HEK293 (cell line): ENCODE results near the gene PPP2R3C.

Experiments used
- CTCF ChIA-PET: fragments of 350-600 bp; formaldehyde crosslinking; extraction: SDS; loops from one replicate; lab custom pipeline; 2021; ENCODE audit warnings: antibody characterized with exemption; lab: Yijun Ruan, JAX
- POLR2A ChIA-PET: fragments of 300-600 bp; formaldehyde crosslinking; extraction: SDS; loops from one replicate; lab custom pipeline; 2020; ENCODE audit warnings: antibody characterized with exemption, inconsistent platforms; lab: Yijun Ruan, JAX
- H3K27ac ChIP-seq: fragments of 200-500 bp; sonication (Bioruptor generic); 2 replicates; pipeline ENCODE4 v1.5.1; 2014; ENCODE audit warnings: low read depth, low read length, control low read depth, inconsistent platforms; ENCODE audit errors: extremely low read depth
- H3K36me3 ChIP-seq, 2 experiments: fragments of 200-500 bp in 1 of 2; sonication (Bioruptor generic) in 1 of 2; 1 replicate in 1 of 2; 2 replicates in 1 of 2; pipeline ENCODE4 v1.5.1; 2014 to 2017; ENCODE audit warnings: inconsistent platforms in 2 of 2, low read length in 2 of 2; ENCODE audit not compliant: control insufficient read depth in 2 of 2, insufficient read depth in 1 of 2
- H3K4me1 ChIP-seq: fragments of 200-500 bp; sonication (Bioruptor generic); 2 replicates; pipeline ENCODE4 v1.5.1; 2014; ENCODE audit warnings: mild to moderate bottlenecking, low read length, inconsistent platforms; ENCODE audit not compliant: control insufficient read depth, insufficient read depth
- H3K4me3 ChIP-seq: 2 replicates; pipeline ENCODE4 v1.5.1; 2011; ENCODE audit warnings: low read depth, mild to moderate bottlenecking, control low read depth, low read length, moderate library complexity
- H3K9me3 ChIP-seq: fragments of 200-500 bp; sonication (Bioruptor generic); 2 replicates; pipeline ENCODE4 v1.5.1; 2014; ENCODE audit warnings: low read depth, low read length, inconsistent platforms; ENCODE audit not compliant: control insufficient read depth, insufficient read depth
- BCL11A ChIP-seq: fragments of 450-650 bp; formaldehyde crosslinking; IDR thresholded peaks from 2 replicates; pipeline ENCODE4 v1.5.1; 2016; ENCODE audit warnings: low read depth, missing biosample characterization, missing genetic modification characterization
- ELK4 ChIP-seq: IDR thresholded peaks from 2 replicates; pipeline ENCODE4 v1.6.1; 2011; ENCODE audit warnings: mild to moderate bottlenecking, low read depth, low read length, borderline replicate concordance
- HOXA7 ChIP-seq: sonication (generic); formaldehyde crosslinking; IDR thresholded peaks from 2 replicates; pipeline ENCODE4 v1.8.1; 2022; ENCODE audit warnings: missing genetic modification reagents, borderline replicate concordance
- PBX3 ChIP-seq: sonication (generic); formaldehyde crosslinking; IDR thresholded peaks from 2 replicates; pipeline ENCODE4 v1.8.1; 2022; ENCODE audit warnings: mild to moderate bottlenecking, moderate library complexity, missing genetic modification reagents
- YY2 ChIP-seq: fragments of 450-650 bp; formaldehyde crosslinking; IDR thresholded peaks from 2 replicates; pipeline ENCODE4 v1.5.1; 2016; ENCODE audit warnings: missing biosample characterization, missing genetic modification characterization
- ZBTB1 ChIP-seq: fragments of 450-650 bp; formaldehyde crosslinking; IDR thresholded peaks from 2 replicates; pipeline ENCODE4 v1.5.1; 2016; ENCODE audit warnings: missing biosample characterization, missing genetic modification characterization
- ZBTB21 ChIP-seq: fragments of 450-650 bp; formaldehyde crosslinking; IDR thresholded peaks from 2 replicates; pipeline ENCODE4 v1.5.1; 2017; ENCODE audit warnings: missing biosample characterization, missing genetic modification characterization
- ZBTB26 ChIP-seq: fragments of 450-650 bp; formaldehyde crosslinking; optimal IDR thresholded peaks from 2 replicates; pipeline ENCODE3; 2016; ENCODE audit warnings: missing biosample characterization, mild to moderate bottlenecking, missing genetic modification characterization
- ZBTB8A ChIP-seq: fragments of 450-650 bp; formaldehyde crosslinking; IDR thresholded peaks from 2 replicates; pipeline ENCODE4 v1.5.1; 2016; ENCODE audit warnings: missing biosample characterization, missing genetic modification characterization
- ZNF174 ChIP-seq: fragments of 450-650 bp; formaldehyde crosslinking; IDR thresholded peaks from 2 replicates; pipeline ENCODE4 v1.5.0; 2017; ENCODE audit warnings: missing biosample characterization, mild to moderate bottlenecking, missing genetic modification characterization
- ZNF175 ChIP-seq: fragments of 450-650 bp; formaldehyde crosslinking; IDR thresholded peaks from 2 replicates; pipeline ENCODE4 v1.5.1; 2016; ENCODE audit warnings: missing biosample characterization, missing genetic modification characterization
- ZNF18 ChIP-seq: fragments of 450-650 bp; formaldehyde crosslinking; IDR thresholded peaks from 2 replicates; pipeline ENCODE4 v1.5.1; 2016; ENCODE audit warnings: missing biosample characterization, missing genetic modification characterization
- ZNF221 ChIP-seq: fragments of 450-650 bp; formaldehyde crosslinking; IDR thresholded peaks from 2 replicates; pipeline ENCODE4 v1.5.1; 2017; ENCODE audit warnings: missing biosample characterization, missing genetic modification characterization, borderline replicate concordance
- ZNF266 ChIP-seq: fragments of 450-650 bp; formaldehyde crosslinking; IDR thresholded peaks from 2 replicates; pipeline ENCODE4 v1.5.1; 2016; ENCODE audit warnings: missing biosample characterization, missing genetic modification characterization, low read depth
- ZNF280C ChIP-seq: fragments of 450-650 bp; formaldehyde crosslinking; IDR thresholded peaks from 2 replicates; pipeline ENCODE4 v1.5.1; 2016; ENCODE audit warnings: missing biosample characterization, missing genetic modification characterization
- ZNF324 ChIP-seq: fragments of 450-650 bp; formaldehyde crosslinking; IDR thresholded peaks from 2 replicates; pipeline ENCODE4 v1.5.1; 2016; ENCODE audit warnings: missing biosample characterization, missing genetic modification characterization
- ZNF514 ChIP-seq: fragments of 450-650 bp; formaldehyde crosslinking; IDR thresholded peaks from 2 replicates; pipeline ENCODE4 v1.5.1; 2016; ENCODE audit warnings: missing biosample characterization, missing genetic modification characterization
- ZNF624 ChIP-seq: fragments of 450-650 bp; formaldehyde crosslinking; IDR thresholded peaks from 2 replicates; pipeline ENCODE4 v1.5.1; 2017; ENCODE audit warnings: missing biosample characterization, missing genetic modification characterization
- ZNF692 ChIP-seq: fragments of 450-650 bp; formaldehyde crosslinking; IDR thresholded peaks from 2 replicates; pipeline ENCODE4 v1.5.1; 2016; ENCODE audit warnings: missing biosample characterization, missing genetic modification characterization
- ZNF785 ChIP-seq: fragments of 450-650 bp; formaldehyde crosslinking; IDR thresholded peaks from 2 replicates; pipeline ENCODE4 v1.5.1; 2016; ENCODE audit warnings: missing biosample characterization, missing genetic modification characterization
- ZSCAN4 ChIP-seq: fragments of 450-650 bp; formaldehyde crosslinking; IDR thresholded peaks from 2 replicates; pipeline ENCODE4 v1.5.1; 2017; ENCODE audit warnings: missing biosample characterization, missing genetic modification characterization
- ZSCAN5A ChIP-seq: fragments of 450-650 bp; formaldehyde crosslinking; IDR thresholded peaks from 2 replicates; pipeline ENCODE4 v1.5.1; 2016; ENCODE audit warnings: missing biosample characterization, missing genetic modification characterization

The PPP2R3C gene

GRCh38 chr14:35163384-35163783, 41.6 kb upstream of the PPP2R3C start:
- no peaks in the 10 kb centered on the region for H3K9me3 ChIP-seq
- no peak overlapping the region for H3K4me3 ChIP-seq
- ChIA-PET CTCF (no interaction called here), POLR2A (no interaction called here)
- TF ChIP-seq PBX3 (CRISPR knock-in tag) (no peak), ZBTB26 (tag by site-specific recombination) (no peak), ZBTB8A (tag by site-specific recombination) (no peak), ZSCAN5A (tag by site-specific recombination) (no peak), ZNF514 (tag by site-specific recombination) (no peak), ZNF624 (tag by site-specific recombination) (no peak), ZNF785 (tag by site-specific recombination) (no peak), ELK4 (no peak), ZNF18 (tag by site-specific recombination) (no peak), BCL11A (tag by site-specific recombination) (no peak), ZBTB21 (no peak), ZNF266 (tag by site-specific recombination) (no peak), ZSCAN4 (tag by site-specific recombination) (no peak), ZBTB1 (no peak), ZNF175 (no peak), ZNF324 (no peak)
- no peak overlapping the region for H3K27ac ChIP-seq
- peaks cover 9% of the 10 kb centered on the region; the same call in 1 of the 2 replicates for H3K4me1 ChIP-seq
- peaks cover 0 to 7% of the 10 kb centered on the region in 2 experiments; a peak in 1 of 3 replicates for H3K36me3 ChIP-seq

GRCh38 chr14:35161231-35161630, 39.4 kb upstream of the PPP2R3C start:
- Histone ChIP-seq H3K27ac (no peak overlapping the region), H3K36me3 (peaks cover 0 to 4% of the 10 kb centered on the region in 2 experiments; a peak in 1 of 3 replicates), H3K4me3 (no peak overlapping the region), H3K9me3 (no peaks in the 10 kb centered on the region), H3K4me1 (peaks cover 12% of the 10 kb centered on the region; the same call in 1 of the 2 replicates)
- CTCF ChIA-PET: no interaction called here
- POLR2A ChIA-PET: no interaction called here
- TF ChIP-seq ZNF174 (tag by site-specific recombination) (no peak), ZNF221 (tag by site-specific recombination) (no peak), ZNF280C (tag by site-specific recombination) (no peak), ZNF692 (tag by site-specific recombination) (no peak), ZBTB21 (no peak), YY2 (tag by site-specific recombination) (no peak), HOXA7 (no peak)
